Uterus (tissue), 2 donors: Measurements from ENCODE around the gene UBE2O.

Experiments used
- CTCF ChIP-seq, 4 experiments: fragments of 200-600 bp in 2 of 4; fragments of 450-650 bp in 2 of 4; sonication (generic) in 2 of 4; IDR thresholded peaks; one replicate each; pipeline ENCODE4 v1.5.1; 2016 to 2019; ENCODE audit warnings: antibody characterized with exemption in 4 of 4, mild to moderate bottlenecking in 2 of 4, moderate library complexity in 1 of 4
- POLR2A ChIP-seq, 2 donors: fragments of 450-650 bp; IDR thresholded peaks; one replicate each; pipeline ENCODE4 v1.6.1; 2016; ENCODE audit warnings: antibody characterized with exemption in 2 of 2, mild to moderate bottlenecking in 1 of 2, moderate library complexity in 1 of 2

- TF ChIP-seq CTCF (IDR thresholded peaks at IDR 0.05) (no peak), POLR2A (IDR thresholded peaks at IDR 0.05) (no peak)
Measured at GRCh38 chr17:76379275-76379641, 73.7 kb downstream of the UBE2O start.
